HG02885 (cell line): ENCODE results near the gene TACC2.

Experiments used
- ATAC-seq: cut with Tn5 transposase; IDR thresholded peaks from one replicate; pipeline ENCODE4 v1.9.1; 2021; ENCODE audit warnings: mild to moderate bottlenecking; ENCODE audit not compliant: unreplicated experiment, poor library complexity

The TACC2 gene

GRCh38 chr10:122301811-122302115, 312.8 kb downstream of the TACC2 start:
- ATAC-seq = no peak

GRCh38 chr10:122302315-122302714, 313.4 kb downstream of the TACC2 start:
- no peak for ATAC-seq

- ATAC-seq = no peak
These were observed 314.5 kb downstream of the TACC2 start for GRCh38 chr10:122303271-122304053.
